Hepatocyte (in vitro differentiated cells): ENCODE results near the gene ZNF185.
"Not testable (repeated sequence)": the region's sequence is repeated elsewhere in the genome, so short reads cannot be mapped to it uniquely, and the experiment has no call there.

Experiments used
- CTCF ChIP-seq: fragments of 200-600 bp; sonication (generic); IDR thresholded peaks from 2 replicates; pipeline ENCODE4 v1.5.1; 2016; ENCODE audit warnings: antibody characterized with exemption, mild to moderate bottlenecking; ENCODE audit not compliant: poor library complexity
- EZH2phosphoT487 ChIP-seq: fragments of 200-600 bp; sonication (generic); IDR thresholded peaks from one replicate; pipeline ENCODE4 v1.6.1; 2018; ENCODE audit warnings: antibody characterized with exemption, mild to moderate bottlenecking, low read depth, moderate library complexity; ENCODE audit not compliant: unreplicated experiment, severe bottlenecking

GRCh38 chrX:152910018-152910417 is 12.2 kb downstream of the ZNF185 start:
- TF ChIP-seq CTCF, EZH2phosphoT487: not testable (repeated sequence)
